PC-9 (cell line): ENCODE results near the gene UXT. TPM values are rescaled to one million over a fixed set of nuclear protein-coding genes. Genes with fewer than 3 reads are reported as not detected.

Experiments used
- BruUV-seq: library from RNA; stranded (reverse); fragments of 400-500 nt; replicated peaks from 2 replicates; lab custom pipeline; 2021; lab: Mats Ljungman, UMichigan
- CTCF ChIA-PET: fragments of 300-600 bp; sonication (Branson Sonifier 250); formaldehyde crosslinking; loops from one replicate; lab custom pipeline; 2022; ENCODE audit warnings: antibody characterized with exemption; lab: Charles Lee
- POLR2A ChIA-PET: fragments of 300-600 bp; sonication (Branson Sonifier 250); formaldehyde crosslinking; loops from one replicate; lab custom pipeline; 2022; ENCODE audit warnings: antibody characterized with exemption; ENCODE audit not compliant: unreplicated experiment; lab: Charles Lee
- DNase-seq, 2 experiments: peaks; one replicate each; pipeline versions ENCODE4 v3.0.0 to v3.0.0-alpha.2; 2015 to 2022; ENCODE audit warnings: mixed read lengths in 1 of 2
- H2AFZ ChIP-seq: fragments of 200-600 bp; sonication (generic); 2 replicates; pipeline ENCODE4 v1.8.1; 2017; ENCODE audit warnings: antibody characterized with exemption
- H3F3A ChIP-seq: fragments of 200-600 bp; sonication (generic); 2 replicates; pipeline ENCODE4 v1.8.1; 2017; ENCODE audit warnings: antibody characterized with exemption, mild to moderate bottlenecking, low read depth; ENCODE audit not compliant: insufficient read depth
- H3K27ac ChIP-seq: fragments of 200-600 bp; sonication (generic); 2 replicates; pipeline ENCODE4 v1.6.1; 2016; ENCODE audit warnings: mixed run types
- H3K27me3 ChIP-seq: fragments of 200-600 bp; sonication (generic); 2 replicates; pipeline ENCODE4 v1.6.1; 2016; ENCODE audit warnings: low read depth, mixed run types; ENCODE audit not compliant: insufficient read depth
- H3K36me3 ChIP-seq: fragments of 200-600 bp; sonication (generic); 2 replicates; pipeline ENCODE4 v1.6.1; 2016; ENCODE audit warnings: low read depth, mixed run types
- H3K4me1 ChIP-seq: fragments of 200-600 bp; sonication (generic); replicated peaks from 2 replicates; pipeline ENCODE4 v1.6.1; 2016; ENCODE audit warnings: mixed run types; ENCODE audit not compliant: insufficient read depth
- H3K4me2 ChIP-seq: fragments of 200-600 bp; sonication (generic); 2 replicates; pipeline ENCODE4 v1.6.1; 2017; ENCODE audit warnings: mixed run types
- H3K4me3 ChIP-seq: fragments of 200-600 bp; sonication (generic); 2 replicates; pipeline ENCODE4 v1.6.1; 2016; ENCODE audit warnings: mixed run types
- H3K79me2 ChIP-seq: fragments of 200-600 bp; sonication (generic); 2 replicates; pipeline ENCODE4 v1.6.1; 2017; ENCODE audit warnings: low read depth, mixed run types
- H3K9me2 ChIP-seq: fragments of 200-600 bp; sonication (generic); 2 replicates; pipeline ENCODE4 v1.8.1; 2017; ENCODE audit warnings: mild to moderate bottlenecking; ENCODE audit not compliant: insufficient read depth
- H3K9me3 ChIP-seq: fragments of 200-600 bp; sonication (generic); 2 replicates; pipeline ENCODE4 v1.8.1; 2016; ENCODE audit warnings: low read depth; ENCODE audit not compliant: insufficient read depth
- H4K20me1 ChIP-seq: fragments of 200-600 bp; sonication (generic); 2 replicates; pipeline ENCODE4 v1.8.1; 2017; ENCODE audit not compliant: insufficient read depth
- EZH2 ChIP-seq: fragments of 200-600 bp; sonication (generic); IDR thresholded peaks from 2 replicates; pipeline ENCODE4 v1.8.0; 2017; ENCODE audit warnings: antibody characterized with exemption, low read depth
- intact Hi-C: fragments of 100-400 bp; cut with micrococcal nuclease; formaldehyde crosslinking; loops from one replicate; pipeline ENCODE4 v1.10.0; 2022; ENCODE audit not compliant: unreplicated experiment
- total RNA-seq: library from RNA; stranded (reverse); gene quantifications from 2 replicates; pipeline ENCODE4 v1.2.3, GENCODE V29; 2021
- TF ChIP-seq, protein P1 (sequence below): fragments of 200-600 bp; sonication (generic); conservative IDR thresholded peaks from 2 replicates; pipeline ENCODE4 v1.6.1; 2017; ENCODE audit warnings: mixed run types, antibody characterized with exemption, mild to moderate bottlenecking, moderate library complexity

Gene UXT
- total RNA-seq, 1 experiment from 2014 or later: 53.8 TPM

DNA sequence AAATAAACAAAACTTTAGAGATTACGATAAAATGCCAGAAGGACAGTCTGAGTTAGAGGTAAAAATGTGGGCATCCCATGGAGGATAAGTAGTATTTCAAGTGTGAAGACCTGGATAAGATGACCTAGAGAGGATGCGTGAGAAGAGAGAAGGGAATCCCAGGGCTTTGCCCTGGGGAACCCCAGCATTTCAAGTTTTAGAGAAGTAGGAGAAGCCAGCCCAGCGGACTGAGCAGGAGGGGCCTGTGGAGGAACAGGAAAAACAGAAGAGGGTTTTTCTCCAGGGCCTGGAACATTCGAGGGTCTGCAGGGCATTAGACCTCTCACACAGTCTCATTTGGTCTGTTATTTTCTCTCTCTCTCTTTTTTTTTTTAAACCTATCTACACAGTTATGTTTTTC is 26.3 kb downstream of the UXT start:
- no peaks in the 10 kb centered on the region for H3K36me3 ChIP-seq
- H2AFZ ChIP-seq: no peak overlapping the region
- ChIA-PET POLR2A (no interaction called here), CTCF (no interaction called here)
- H3K4me3 ChIP-seq: no peak overlapping the region
- H3K27me3 ChIP-seq: no peaks in the 10 kb centered on the region
- TF ChIP-seq, protein P1, sequence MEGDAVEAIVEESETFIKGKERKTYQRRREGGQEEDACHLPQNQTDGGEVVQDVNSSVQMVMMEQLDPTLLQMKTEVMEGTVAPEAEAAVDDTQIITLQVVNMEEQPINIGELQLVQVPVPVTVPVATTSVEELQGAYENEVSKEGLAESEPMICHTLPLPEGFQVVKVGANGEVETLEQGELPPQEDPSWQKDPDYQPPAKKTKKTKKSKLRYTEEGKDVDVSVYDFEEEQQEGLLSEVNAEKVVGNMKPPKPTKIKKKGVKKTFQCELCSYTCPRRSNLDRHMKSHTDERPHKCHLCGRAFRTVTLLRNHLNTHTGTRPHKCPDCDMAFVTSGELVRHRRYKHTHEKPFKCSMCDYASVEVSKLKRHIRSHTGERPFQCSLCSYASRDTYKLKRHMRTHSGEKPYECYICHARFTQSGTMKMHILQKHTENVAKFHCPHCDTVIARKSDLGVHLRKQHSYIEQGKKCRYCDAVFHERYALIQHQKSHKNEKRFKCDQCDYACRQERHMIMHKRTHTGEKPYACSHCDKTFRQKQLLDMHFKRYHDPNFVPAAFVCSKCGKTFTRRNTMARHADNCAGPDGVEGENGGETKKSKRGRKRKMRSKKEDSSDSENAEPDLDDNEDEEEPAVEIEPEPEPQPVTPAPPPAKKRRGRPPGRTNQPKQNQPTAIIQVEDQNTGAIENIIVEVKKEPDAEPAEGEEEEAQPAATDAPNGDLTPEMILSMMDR: no peak
- TF ChIP-seq EZH2: no peak
- H3K4me1 ChIP-seq: no peaks in the 10 kb centered on the region
- no peaks in the 10 kb centered on the region for H3K9me2 ChIP-seq
- DNase-seq: no peak
- H3K4me2 ChIP-seq: no peak overlapping the region
- H3K27ac ChIP-seq: no peak overlapping the region
- H3F3A ChIP-seq: no peaks in the 10 kb centered on the region
- no peaks in the 10 kb centered on the region for H3K9me3 ChIP-seq
- H3K79me2 ChIP-seq: no peaks in the 10 kb centered on the region
- no TSS peak for BruUV-seq
- intact Hi-C loops: no loop called here
- no peaks in the 10 kb centered on the region for H4K20me1 ChIP-seq

DNA sequence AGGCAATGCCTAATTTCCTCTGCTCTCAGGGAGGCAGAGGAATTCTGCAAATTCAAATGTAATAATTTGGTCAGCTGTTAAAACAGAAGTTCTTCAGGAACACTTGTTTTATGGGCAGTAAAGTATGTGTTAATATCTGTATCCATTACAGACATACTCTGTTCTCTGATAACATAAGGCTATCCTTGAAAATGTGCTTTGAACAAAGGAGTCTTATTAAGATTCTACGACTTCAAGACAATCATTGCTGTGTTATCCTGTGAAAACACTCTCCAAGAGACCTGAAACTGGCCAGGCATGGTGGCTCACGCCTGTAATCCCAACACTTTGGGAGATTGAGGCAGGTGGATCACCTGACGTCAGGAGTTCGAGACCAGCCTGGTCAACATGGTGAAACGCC is 27.3 kb downstream of the UXT start:
- H3K79me2 ChIP-seq: no peaks in the 10 kb centered on the region
- H3K27me3 ChIP-seq: no peaks in the 10 kb centered on the region
- intact Hi-C loops: no loop called here
- ChIA-PET POLR2A (no interaction called here), CTCF (no interaction called here)
- no peaks in the 10 kb centered on the region for H3K4me1 ChIP-seq
- no peaks in the 10 kb centered on the region for H3K9me3 ChIP-seq
- H3K27ac ChIP-seq: no peak overlapping the region
- no peaks in the 10 kb centered on the region for H4K20me1 ChIP-seq
- H3K4me3 ChIP-seq: no peak overlapping the region
- no peak for DNase-seq
- no TSS peak for BruUV-seq
- no peak for TF ChIP-seq EZH2
- TF ChIP-seq, protein P1: no peak
- H3K9me2 ChIP-seq: no peaks in the 10 kb centered on the region
- no peaks in the 10 kb centered on the region for H3K36me3 ChIP-seq
- no peak overlapping the region for H3K4me2 ChIP-seq
- no peaks in the 10 kb centered on the region for H3F3A ChIP-seq
- H2AFZ ChIP-seq: no peak overlapping the region

DNA sequence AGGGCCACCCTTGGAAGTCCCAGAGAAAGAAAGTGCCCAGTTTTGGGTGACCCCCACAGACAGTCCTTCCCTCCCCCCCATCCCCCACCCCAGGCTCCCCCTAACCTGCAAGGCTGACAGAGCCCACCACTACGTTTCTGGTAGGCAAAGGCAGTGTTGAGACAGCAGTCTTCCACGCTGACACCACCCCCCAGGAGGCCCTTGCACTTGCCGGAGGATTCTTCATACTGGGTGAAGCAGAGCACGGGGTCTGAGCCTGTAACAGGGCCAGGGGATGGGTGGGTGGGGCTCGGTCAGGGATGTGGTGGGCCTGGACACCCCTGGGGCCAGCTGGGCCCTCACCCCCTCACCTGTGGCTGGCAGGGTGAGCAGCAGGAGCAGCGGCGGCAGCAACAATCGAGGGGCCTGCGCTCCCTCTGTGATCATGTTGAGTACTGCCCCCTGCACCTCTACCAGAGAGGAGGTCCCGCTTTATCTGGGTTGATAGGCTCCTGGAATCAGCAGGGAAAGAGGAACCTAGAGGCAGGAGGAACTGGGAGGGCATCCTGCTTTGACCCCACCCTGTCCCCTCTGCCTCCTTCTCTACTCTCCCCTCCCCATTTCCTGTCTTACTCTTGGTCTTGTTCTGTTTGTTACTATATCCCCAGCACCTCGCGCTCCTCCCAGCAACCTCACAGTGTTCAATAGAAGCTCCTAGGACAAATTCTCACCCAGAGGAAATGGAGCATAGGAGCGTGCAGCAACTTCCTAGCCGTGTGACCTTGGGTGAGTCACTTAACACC is 29.4 kb downstream of the UXT start, which contains the start of gene CFP:
Gene CFP, minus strand, starts transcription at position 512 of the 782 bp plus-strand sequence. Its CDS starts 86 bp downstream, at position 426.
- Histone ChIP-seq H3K4me3 (no peak within 1 kb of the TSS), H3K36me3 (no peaks in the 10 kb centered on the region), H3K27me3 (no peaks in the 10 kb centered on the region), H3K9me2 (no peaks in the 10 kb centered on the region), H4K20me1 (no peaks in the 10 kb centered on the region), H3K4me1 (no peaks in the 10 kb centered on the region), H3K4me2 (no peak within 1 kb of the TSS), H3F3A (no peaks in the 10 kb centered on the region), H2AFZ (no peak within 1 kb of the TSS), H3K9me3 (no peaks in the 10 kb centered on the region), H3K79me2 (no peaks in the 10 kb centered on the region), H3K27ac (no peak within 1 kb of the TSS)
- ChIA-PET CTCF (no interaction called here), POLR2A (interaction anchor here (0.8 kb wide), 1 partner anchor 384 kb away, joined by 28 read pairs; no protein-coding TSS in a partner anchor)
- TF ChIP-seq EZH2: no peak
- TF ChIP-seq, protein P1: no peak
- BruUV-seq: no TSS peak
- DNase-seq: no peak
- intact Hi-C loops: no loop called here
